GM12878 (cell line): ENCODE data around the gene CTNNA2.

ENCODE experiments used
- HCFC1 ChIP-seq: fragments of 150-350 bp; IDR thresholded peaks from 2 replicates; pipeline ENCODE4 v1.6.1; 2014; ENCODE audit warnings: low read length
- MEF2A ChIP-seq: IDR thresholded peaks from 2 replicates; pipeline ENCODE4 v1.6.1; 2011; ENCODE audit warnings: low read depth, mild to moderate bottlenecking, low read length, moderate library complexity; ENCODE audit not compliant: insufficient read depth
- TCF12 ChIP-seq: IDR thresholded peaks from 2 replicates; pipeline ENCODE4 v1.6.1; 2011; ENCODE audit warnings: low read depth, mild to moderate bottlenecking, low read length

DNA sequence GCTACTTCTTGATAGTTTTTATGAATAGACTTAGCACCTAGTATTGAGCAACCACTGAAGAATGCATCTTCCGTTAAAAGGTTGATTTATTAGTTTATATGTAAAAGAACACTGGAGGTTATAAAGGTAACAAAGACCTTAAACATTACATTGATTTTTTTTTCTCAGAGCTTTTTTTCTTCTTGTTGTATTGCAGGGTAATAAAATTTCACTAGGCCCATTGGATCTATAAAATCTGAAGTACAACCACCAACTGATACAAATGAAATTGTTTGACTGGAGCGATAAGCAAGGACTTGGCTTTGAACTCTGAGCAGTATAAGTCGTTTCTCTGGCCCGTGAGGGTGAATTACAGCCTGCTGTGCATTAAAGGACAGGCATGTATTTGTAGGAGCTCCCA is 447.7 kb downstream of the CTNNA2 start:
- TF ChIP-seq HCFC1 (no peak), MEF2A (no peak), TCF12 (no peak)
